NT2/D1 (cell line): ENCODE data around the gene GAN.

Experiments used
- SUZ12 ChIP-seq: IDR thresholded peaks from 2 replicates; pipeline ENCODE4 v1.6.1; 2011; ENCODE audit not compliant: insufficient read length, insufficient read depth; ENCODE audit errors: extremely low read depth
- YY1 ChIP-seq: IDR thresholded peaks from 2 replicates; pipeline ENCODE4 v1.6.1; 2011; ENCODE audit not compliant: insufficient read length, insufficient read depth
- ZNF274 ChIP-seq: IDR thresholded peaks from 2 replicates; pipeline ENCODE4 v1.6.1; 2011; ENCODE audit warnings: mild to moderate bottlenecking, low read depth, low read length

GRCh38 chr16:81409016-81409556, 94.3 kb downstream of the GAN start:
- TF ChIP-seq ZNF274 (no peak), YY1 (no peak), SUZ12 (no peak)
